Myocyte (in vitro differentiated cells): ENCODE measurements around the gene ZIC5. TPM values are rescaled to one million over a fixed set of nuclear protein-coding genes. Genes with fewer than 3 reads are reported as not detected.

ENCODE experiments used
- DNase-seq: peaks from one replicate; pipeline ENCODE4 v3.0.0-alpha.2; 2012; ENCODE audit warnings: low read depth
- polyA plus RNA-seq: library from polyadenylated mRNA; unstranded; fragments of >200 nt; gene quantifications from one replicate; pipeline ENCODE4 v1.2.1, GENCODE V29; 2012; ENCODE audit warnings: missing spikeins
- total RNA-seq: library from RNA; depleted of rRNA; stranded (reverse); fragments of >200 nt; gene quantifications from 2 replicates; pipeline ENCODE4 v1.2.3, GENCODE V29; 2014

The ZIC5 gene
- total RNA-seq, result not detected in 2 replicates
- not detected for polyA plus RNA-seq

DNA sequence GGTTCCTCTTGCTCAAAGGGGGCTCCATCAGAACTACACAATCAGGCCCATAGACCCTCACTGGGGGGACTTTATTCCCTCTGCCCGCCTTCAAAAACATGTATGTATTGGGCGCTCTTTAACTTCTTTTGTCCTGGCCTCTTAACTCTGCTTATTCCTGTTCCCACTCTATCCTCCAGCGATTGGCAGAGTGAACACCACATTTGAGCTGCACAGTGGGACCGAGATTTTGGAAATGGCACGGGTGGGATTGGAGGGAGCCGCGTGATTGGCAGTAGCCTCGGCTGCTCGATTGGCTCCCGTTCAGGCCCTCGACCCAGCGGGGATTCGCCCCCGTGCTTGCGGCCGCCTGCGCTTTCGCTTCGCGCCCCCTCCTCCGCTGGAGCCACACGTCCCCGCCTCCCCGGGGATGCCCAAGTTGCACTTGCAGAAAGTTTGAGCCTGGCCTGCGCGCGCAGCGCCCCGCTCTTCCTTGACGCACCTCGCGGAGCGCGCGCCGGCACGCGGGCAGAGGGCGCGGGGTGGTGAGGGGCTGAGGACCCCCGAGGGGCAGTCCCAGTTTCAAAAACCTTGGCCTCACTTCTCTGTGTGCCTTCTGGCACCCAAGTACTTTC, at the start of gene ZIC5:
Gene ZIC5 (minus strand): TSS at position 192 of the 614 bp plus-strand sequence. CDS start 164 bp downstream, at position 28.
- DNase-seq, result no peak

- DNase-seq, result no peak
These were observed 48.3 kb upstream of the ZIC5 start for GRCh38 chr13:100019780-100020356.

DNA sequence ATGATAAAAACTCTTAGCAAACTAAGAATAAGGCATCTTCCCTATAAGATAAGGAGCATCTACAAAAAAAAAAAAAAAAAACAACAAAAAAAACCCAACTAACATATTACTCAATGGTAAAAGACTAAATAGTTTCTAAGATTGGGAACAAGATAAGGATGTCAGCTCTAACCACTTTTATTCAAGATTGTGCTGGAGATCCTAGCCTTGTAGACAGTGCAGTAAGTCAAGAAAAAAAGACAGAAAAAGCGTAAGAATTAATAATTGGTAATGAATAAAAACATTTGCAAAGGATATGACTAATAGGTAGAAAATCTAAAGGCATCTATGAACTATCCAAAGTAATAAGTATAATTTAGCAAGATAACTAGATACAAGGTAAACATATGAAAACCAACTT, 43.1 kb upstream of the ZIC5 start:
- no peak for DNase-seq

- no peak for DNase-seq
These were observed 26.7 kb upstream of the ZIC5 start for GRCh38 chr13:99998261-99998660.

DNA sequence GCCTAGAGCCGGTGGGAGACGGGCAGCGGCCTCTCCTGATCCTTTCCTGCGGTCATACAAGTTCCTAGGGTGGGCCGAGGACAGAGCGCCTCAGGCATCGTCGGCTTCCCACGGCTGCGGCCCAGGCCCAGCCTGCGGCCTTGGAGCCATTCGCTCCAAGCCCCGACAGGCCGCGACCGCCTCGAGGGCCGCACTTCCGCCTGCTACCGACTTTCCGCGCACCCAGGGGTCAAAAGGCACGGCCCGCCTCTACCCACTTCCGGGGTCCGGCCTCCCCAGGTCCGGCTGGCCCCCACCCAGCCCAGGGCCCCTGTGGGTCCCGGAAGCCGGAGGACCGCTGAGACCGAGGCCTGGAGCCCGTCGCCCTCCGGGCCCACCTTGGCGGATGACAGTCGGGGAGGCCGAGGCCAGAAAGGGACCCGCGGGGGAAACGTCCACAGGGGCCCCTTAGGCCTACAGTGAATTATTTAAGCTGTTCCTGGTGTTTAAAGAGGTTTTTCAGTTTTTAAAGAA, 26.2 kb upstream of the ZIC5 start:
- no peak for DNase-seq

- DNase-seq, result no peak
These were observed 24.9 kb upstream of the ZIC5 start for GRCh38 chr13:99996381-99996973.

- no peak for DNase-seq
These were observed 24.2 kb upstream of the ZIC5 start for GRCh38 chr13:99995589-99996380.

- DNase-seq, result no peak
These were observed 23.6 kb upstream of the ZIC5 start for GRCh38 chr13:99995104-99995588.

- no peak for DNase-seq
These were observed 23.1 kb upstream of the ZIC5 start for GRCh38 chr13:99994638-99995020.

DNA sequence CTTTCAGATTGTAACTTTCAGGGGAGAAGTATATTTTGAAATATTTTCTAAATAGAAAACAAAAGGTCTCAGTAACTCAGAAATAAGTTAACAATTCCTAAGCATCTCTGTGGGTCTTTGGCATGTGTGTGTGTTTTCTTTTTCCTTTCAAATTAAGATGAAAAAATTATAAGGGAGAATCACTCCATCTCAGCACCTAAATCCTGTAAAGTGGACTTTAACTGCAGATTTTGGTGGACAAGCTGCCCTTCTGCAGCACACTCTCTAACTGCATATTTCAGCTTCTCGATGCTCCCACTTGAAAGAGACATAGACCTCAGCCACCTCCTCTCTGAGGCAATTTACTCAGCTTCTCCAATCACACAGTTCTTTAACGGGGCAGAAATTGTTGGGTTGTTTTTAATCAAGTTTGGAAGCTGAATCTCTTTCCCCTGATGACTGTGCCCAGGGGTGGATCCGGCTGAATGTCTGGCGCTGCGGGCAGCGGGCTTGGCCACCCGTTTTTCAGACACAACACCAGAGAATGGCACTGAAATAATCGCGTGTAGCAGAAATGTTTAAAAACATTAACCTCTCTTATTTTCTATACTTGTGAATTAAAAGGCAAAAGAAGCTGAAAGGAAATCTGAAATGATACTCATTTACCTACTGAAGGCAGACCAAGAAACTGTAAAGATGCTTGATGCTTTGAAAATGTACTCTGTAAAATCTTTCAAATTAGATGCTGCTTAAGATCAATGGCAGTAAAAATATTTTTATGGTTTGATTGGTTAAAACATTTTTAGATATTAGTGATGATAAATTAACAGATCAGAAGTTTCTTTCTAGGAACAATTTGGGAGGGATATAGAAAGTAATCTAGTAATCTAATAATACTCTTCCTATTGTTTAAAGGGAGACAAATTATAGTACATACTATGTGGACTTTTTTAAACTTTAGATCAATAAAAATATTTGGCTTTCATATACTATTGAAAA, 22.4 kb upstream of the ZIC5 start:
- no peak for DNase-seq

GRCh38 chr13:99992949-99993351, 21.4 kb upstream of the ZIC5 start:
- DNase-seq, result no peak

DNA sequence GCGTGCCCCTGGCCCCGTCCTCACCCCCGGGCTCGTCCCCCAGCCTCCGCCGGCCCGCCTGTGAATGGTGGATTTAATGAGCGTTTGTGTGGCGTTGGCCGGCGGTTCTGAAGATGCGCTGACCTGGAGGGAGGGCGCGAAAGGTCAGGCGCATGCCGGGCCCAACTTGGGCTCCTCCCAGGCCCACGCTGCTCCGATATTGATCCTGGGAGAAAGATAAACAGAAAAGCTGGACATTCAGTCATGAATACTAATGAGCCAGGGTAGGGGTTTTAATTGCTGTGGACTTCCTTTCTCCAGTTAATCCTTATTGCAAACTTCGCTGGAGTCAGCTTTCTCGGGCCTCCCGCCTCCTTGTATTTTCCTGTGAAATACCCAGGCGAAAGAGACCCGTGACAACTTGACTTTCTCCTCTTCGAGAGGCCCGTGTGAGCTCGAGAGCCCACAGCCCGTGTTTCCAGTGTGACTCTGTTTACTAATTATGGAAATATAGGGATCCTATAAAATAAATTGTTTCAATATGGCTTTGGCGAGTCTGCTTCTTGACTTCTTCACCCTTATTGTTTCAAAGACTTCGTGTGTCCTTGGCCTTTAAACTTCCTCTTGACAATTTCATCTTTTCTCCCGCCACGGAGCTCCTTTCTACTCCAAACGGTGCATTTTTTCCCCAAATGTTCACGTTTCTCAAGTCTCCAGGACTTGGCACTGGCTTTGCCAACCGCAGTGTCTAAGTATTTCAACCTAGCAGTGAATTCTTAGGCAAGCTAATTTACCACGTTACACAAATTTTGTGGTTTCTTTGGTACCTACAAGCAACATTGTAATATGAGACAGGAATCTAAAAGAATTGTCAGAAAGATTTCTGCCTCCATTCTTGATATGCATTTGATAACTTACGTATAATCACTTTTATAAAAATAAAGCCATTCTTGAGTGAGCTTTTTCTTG, 20.5 kb upstream of the ZIC5 start:
- DNase-seq, result no peak

DNA sequence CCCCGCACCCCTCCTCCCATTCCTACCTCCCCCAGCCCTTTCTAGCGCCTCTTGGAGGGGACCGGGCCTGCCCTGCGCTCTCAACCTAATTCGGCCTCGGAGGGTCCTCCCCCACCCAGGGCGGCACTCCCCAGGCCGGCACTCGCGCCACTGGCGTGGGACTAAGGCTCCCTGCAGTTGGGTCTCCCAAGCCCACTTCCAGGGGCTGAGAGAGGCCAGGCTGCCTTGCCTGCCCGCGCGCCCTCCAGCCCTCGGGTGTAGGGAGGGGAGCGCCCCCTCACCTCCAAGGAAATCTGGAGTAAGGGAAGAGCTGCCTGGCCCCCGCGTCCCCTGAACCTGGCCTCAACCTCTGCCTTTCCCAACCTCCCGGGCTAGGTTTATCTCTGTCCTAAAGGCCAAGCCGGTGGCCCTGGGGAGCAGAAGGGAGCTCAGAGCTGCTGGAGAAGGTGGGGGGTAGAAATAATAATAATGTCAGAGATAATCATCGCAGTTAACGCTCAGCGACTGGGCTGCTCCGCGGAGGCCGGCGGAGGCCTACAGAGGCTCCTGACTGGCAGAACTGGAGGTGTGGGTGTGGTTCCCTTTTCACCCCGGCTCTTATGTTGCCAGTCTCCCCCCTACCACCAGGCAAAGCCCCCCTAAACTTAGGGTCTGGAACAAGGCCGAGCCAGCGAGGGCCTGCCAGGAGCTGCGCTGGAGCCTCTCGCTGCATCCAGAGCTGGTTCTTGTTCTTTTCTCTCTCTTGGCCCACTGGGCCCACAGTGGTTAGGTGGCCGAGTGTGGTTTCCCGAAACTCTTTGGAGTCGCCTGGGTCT, 19.7 kb upstream of the ZIC5 start:
- DNase-seq, result no peak

GRCh38 chr13:99990126-99990977, 18.8 kb upstream of the ZIC5 start:
- DNase-seq, result no peak

GRCh38 chr13:99989276-99990125, 17.9 kb upstream of the ZIC5 start:
- DNase-seq, result no peak

DNA sequence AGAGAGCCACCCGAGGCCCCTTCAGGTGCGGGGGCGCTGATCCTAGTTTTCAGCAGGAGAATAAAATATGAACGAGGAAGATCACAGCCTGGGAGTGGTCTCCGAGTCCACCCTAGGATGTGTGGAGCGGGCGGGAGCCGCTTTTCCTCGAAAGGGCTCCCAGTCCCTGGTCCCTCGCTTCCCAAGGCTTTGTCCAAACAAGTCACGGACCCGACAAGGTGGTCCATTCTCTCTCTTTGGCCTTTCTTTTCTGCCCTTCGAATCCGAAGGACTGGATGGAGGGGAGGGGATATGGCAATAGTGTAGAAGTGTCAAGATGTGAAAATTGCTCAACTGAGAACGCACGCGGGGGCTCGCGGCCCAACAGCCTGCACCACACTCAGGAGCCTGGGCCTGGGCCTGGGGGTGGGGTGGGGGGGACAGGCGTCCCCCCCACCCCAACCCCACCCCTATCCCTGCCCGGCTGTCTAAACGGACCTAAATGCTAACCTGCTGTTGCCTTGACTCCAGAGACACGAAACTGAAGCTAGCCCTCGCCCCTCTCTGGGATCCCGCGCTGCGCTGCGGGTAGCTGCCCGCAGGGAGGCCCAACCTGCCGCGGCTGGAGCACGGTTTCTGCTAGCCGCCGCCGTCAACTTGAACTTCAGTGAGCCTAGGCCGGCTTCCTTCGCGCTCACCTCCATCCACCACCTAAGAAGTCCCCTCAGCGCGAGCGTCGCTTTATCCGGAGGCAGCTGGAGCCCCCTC, 17.1 kb upstream of the ZIC5 start:
- DNase-seq, result no peak
